Measurements from ENCODE around the gene TUBA4B. TPM values are rescaled to one million over a fixed set of nuclear protein-coding genes. Genes with fewer than 3 reads are reported as not detected.

The TUBA4B gene
- total and polyA plus RNA-seq, 2 donors (not counting 3 experiments of a cell fraction or from before 2014, with no cell fraction given) = not detected

- no TSS peak for BruUV-seq (replicated peaks)
- Histone ChIP-seq H3K9me3 (replicated peaks; ENCODE audit: control insufficient read depth, insufficient read depth, low read length) (no peaks in the 10 kb centered on the region), H3K36me3 (ENCODE audit: control insufficient read depth in 2 of 2, extremely low read depth in 1 of 2, insufficient read depth in 2 of 2, low read length in 2 of 2) (peaks cover 2 to 37% of the 10 kb centered on the region in 2 experiments), H3K9ac (replicated peaks; ENCODE audit: extremely low read depth, insufficient read depth, low read length) (no peak overlapping the region), H4K20me1 (replicated peaks; ENCODE audit: control insufficient read depth, extremely low read depth, insufficient read depth, low read length) (no peaks in the 10 kb centered on the region), H2AFZ (ENCODE audit: low read depth, low read length) (no peak overlapping the region), H3K4me1 (ENCODE audit: control insufficient read depth, extremely low read depth, insufficient read depth, low read length) (peaks cover 14% of the 10 kb centered on the region), H3K4me3 (replicated peaks in 1 of 3; ENCODE audit: insufficient read depth in 1 of 3, low read depth in 1 of 3, low read length in 3 of 3) (no peak overlapping the region), H3K79me2 (ENCODE audit: control insufficient read depth, insufficient read depth, low read length) (no peaks in the 10 kb centered on the region), H3K27ac (ENCODE audit: insufficient read depth, low read depth, low read length) (no peak overlapping the region), H3K27me3 (ENCODE audit: control insufficient read depth in 2 of 2, insufficient read depth in 2 of 2, low read length in 2 of 2) (no peaks in the 10 kb centered on the region), H3K9me1 (replicated peaks; ENCODE audit: control insufficient read depth, extremely low read depth, insufficient read depth, low read length) (no peaks in the 10 kb centered on the region), H3K4me2 (ENCODE audit: insufficient read depth, low read length) (no peak overlapping the region)
- intact Hi-C loops (cut with micrococcal nuclease) (loop anchor here (2.0 to 5.0 kb wide), 5 partner anchors 33 to 167 kb away; partner anchors contain the start of genes DNPEP, NHEJ1, TUBA4A and TUBA4B), dilution Hi-C loops (cut with MboI; ENCODE audit: extremely low pct_ligation_motif_present, low sequenced_read_pairs) (no loop called here)
- no peak for TF ChIP-seq MYC (IDR thresholded peaks at IDR 0.05; ENCODE audit: low read depth, low read length)
- FAIRE-seq (no peak), DNase-seq (ENCODE audit: low read depth, low spot score) (no peak)
- ChIA-PET POLR2A (interaction anchor here (0.8 kb wide), 1 partner anchor 9 kb away, joined by 4 read pairs; the partner anchor contains the start of genes ANKZF1 and ATG9A), CTCF (interaction anchor here (0.5 to 1.3 kb wide), 2 partner anchors 8 to 59 kb away, joined by 3 read pairs; partner anchors contain the start of gene DNAJB2)
These were observed 33.1 kb upstream of the TUBA4B start for GRCh38 chr2:219219784-219220532.

- intact Hi-C loops (cut with micrococcal nuclease) = no loop called here
- H3K9me1 ChIP-seq (replicated peaks; ENCODE audit: control insufficient read depth, extremely low read depth, insufficient read depth, low read length) = no peaks in the 10 kb centered on the region
- no peaks in the 10 kb centered on the region for H4K20me1 ChIP-seq (replicated peaks; ENCODE audit: control insufficient read depth, extremely low read depth, insufficient read depth, low read length)
- DNase-seq (ENCODE audit: low read depth, low spot score) (no peak), FAIRE-seq (no peak)
- TF ChIP-seq FOS (IDR thresholded peaks at IDR 0.05; ENCODE audit: borderline replicate concordance, insufficient read depth, low read length) (no peak), JUN (IDR thresholded peaks at IDR 0.05; ENCODE audit: borderline replicate concordance, insufficient read depth, insufficient read length, low read depth) (no peak), MYC (IDR thresholded peaks at IDR 0.05; ENCODE audit: low read depth, low read length) (no peak), POLR2AphosphoS5 (IDR thresholded peaks at IDR 0.05; ENCODE audit: insufficient read depth, low read depth, low read length) (no peak), GATA2 (IDR thresholded peaks at IDR 0.05; ENCODE audit: insufficient read depth, insufficient read length, low read depth, low read length) (no peak), POLR2A (IDR thresholded peaks at IDR 0.05; ENCODE audit: low read depth, low read length) (no peak), EZH2 (IDR thresholded peaks at IDR 0.05; ENCODE audit: borderline replicate concordance, low read depth, low read length, severe bottlenecking) (no peak)
- TF ChIP-seq, protein P1, sequence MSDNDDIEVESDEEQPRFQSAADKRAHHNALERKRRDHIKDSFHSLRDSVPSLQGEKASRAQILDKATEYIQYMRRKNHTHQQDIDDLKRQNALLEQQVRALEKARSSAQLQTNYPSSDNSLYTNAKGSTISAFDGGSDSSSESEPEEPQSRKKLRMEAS (IDR thresholded peaks at IDR 0.05; ENCODE audit: insufficient read depth, insufficient read length) = no peak
- TF ChIP-seq, protein P2, sequence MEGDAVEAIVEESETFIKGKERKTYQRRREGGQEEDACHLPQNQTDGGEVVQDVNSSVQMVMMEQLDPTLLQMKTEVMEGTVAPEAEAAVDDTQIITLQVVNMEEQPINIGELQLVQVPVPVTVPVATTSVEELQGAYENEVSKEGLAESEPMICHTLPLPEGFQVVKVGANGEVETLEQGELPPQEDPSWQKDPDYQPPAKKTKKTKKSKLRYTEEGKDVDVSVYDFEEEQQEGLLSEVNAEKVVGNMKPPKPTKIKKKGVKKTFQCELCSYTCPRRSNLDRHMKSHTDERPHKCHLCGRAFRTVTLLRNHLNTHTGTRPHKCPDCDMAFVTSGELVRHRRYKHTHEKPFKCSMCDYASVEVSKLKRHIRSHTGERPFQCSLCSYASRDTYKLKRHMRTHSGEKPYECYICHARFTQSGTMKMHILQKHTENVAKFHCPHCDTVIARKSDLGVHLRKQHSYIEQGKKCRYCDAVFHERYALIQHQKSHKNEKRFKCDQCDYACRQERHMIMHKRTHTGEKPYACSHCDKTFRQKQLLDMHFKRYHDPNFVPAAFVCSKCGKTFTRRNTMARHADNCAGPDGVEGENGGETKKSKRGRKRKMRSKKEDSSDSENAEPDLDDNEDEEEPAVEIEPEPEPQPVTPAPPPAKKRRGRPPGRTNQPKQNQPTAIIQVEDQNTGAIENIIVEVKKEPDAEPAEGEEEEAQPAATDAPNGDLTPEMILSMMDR (IDR thresholded peaks at IDR 0.05; ENCODE audit: extremely low read depth in 1 of 2, insufficient read depth in 1 of 2, low read depth in 1 of 2, low read length in 2 of 2) = no peak
- ChIA-PET CTCF (no interaction called here), POLR2A (no interaction called here)
- dilution Hi-C loops (cut with MboI; ENCODE audit: extremely low pct_ligation_motif_present, low sequenced_read_pairs) = no loop called here
- H3K27me3 ChIP-seq (ENCODE audit: control insufficient read depth in 2 of 2, insufficient read depth in 2 of 2, low read length in 2 of 2) = no peaks in the 10 kb centered on the region
- no TSS peak for BruUV-seq (replicated peaks)
- H3K27ac ChIP-seq (ENCODE audit: insufficient read depth, low read depth, low read length) = no peak overlapping the region
- H3K36me3 ChIP-seq (ENCODE audit: control insufficient read depth in 2 of 2, extremely low read depth in 1 of 2, insufficient read depth in 2 of 2, low read length in 2 of 2) = peaks cover 3 to 45% of the 10 kb centered on the region in 2 experiments
- H3K9ac ChIP-seq (replicated peaks; ENCODE audit: extremely low read depth, insufficient read depth, low read length) = no peak overlapping the region
- no peak overlapping the region for H3K4me3 ChIP-seq (replicated peaks in 1 of 3; ENCODE audit: insufficient read depth in 1 of 3, low read depth in 1 of 3, low read length in 3 of 3)
- H3K9me3 ChIP-seq (replicated peaks; ENCODE audit: control insufficient read depth, insufficient read depth, low read length) = no peaks in the 10 kb centered on the region
- H2AFZ ChIP-seq (ENCODE audit: low read depth, low read length) = no peak overlapping the region
- H3K4me2 ChIP-seq (ENCODE audit: insufficient read depth, low read length) = no peak overlapping the region
- H3K4me1 ChIP-seq (ENCODE audit: control insufficient read depth, extremely low read depth, insufficient read depth, low read length) = peaks cover 14% of the 10 kb centered on the region
- no peaks in the 10 kb centered on the region for H3K79me2 ChIP-seq (ENCODE audit: control insufficient read depth, insufficient read depth, low read length)
These were observed 32.2 kb upstream of the TUBA4B start for GRCh38 chr2:219220652-219221402.

All from endothelial cell of umbilical vein (primary cell).